ENCODE measurements around the gene AKAP5. TPM values are rescaled to one million over a fixed set of nuclear protein-coding genes. Genes with fewer than 3 reads are reported as not detected.

Gene AKAP5
- total and polyA plus RNA-seq, 2 experiments from 2014 or later: 1.0 to 3.4 TPM

DNA sequence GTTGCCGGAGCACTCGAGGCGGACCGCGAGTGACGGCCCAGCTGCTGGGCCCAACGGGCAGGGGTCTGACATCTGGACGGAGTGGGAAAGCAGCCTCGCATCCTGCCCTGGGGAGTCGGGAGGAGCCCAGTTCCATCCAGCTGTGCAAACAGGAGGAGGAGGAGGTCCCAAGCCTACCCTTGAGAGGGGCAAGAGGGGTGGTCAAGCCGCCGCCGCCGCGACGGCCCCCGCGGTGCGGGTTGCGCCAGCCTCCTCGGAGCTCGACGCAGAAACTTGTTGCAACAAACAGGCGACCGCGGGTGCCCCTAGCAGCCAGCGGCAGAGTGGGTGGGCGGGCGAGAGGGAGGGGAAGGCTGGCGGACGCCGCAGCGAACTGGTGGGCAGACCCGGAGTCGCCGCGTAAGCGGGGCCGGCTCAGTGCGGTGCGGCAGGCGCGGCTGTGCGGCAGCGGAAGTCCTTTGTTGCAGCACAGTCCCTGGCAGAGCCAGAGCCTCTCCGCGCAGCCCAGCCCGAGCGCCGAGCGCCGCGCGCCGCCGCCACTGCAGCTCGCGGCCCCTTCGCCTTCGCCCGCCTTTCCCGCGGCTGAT lies 39.1 kb downstream of the AKAP5 start, which contains the start of gene ZBTB1 (continued):
- TF ChIP-seq, protein P1, sequence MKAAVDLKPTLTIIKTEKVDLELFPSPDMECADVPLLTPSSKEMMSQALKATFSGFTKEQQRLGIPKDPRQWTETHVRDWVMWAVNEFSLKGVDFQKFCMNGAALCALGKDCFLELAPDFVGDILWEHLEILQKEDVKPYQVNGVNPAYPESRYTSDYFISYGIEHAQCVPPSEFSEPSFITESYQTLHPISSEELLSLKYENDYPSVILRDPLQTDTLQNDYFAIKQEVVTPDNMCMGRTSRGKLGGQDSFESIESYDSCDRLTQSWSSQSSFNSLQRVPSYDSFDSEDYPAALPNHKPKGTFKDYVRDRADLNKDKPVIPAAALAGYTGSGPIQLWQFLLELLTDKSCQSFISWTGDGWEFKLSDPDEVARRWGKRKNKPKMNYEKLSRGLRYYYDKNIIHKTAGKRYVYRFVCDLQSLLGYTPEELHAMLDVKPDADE (IDR thresholded peaks at IDR 0.05): no peak
- TF ChIP-seq, protein P2, sequence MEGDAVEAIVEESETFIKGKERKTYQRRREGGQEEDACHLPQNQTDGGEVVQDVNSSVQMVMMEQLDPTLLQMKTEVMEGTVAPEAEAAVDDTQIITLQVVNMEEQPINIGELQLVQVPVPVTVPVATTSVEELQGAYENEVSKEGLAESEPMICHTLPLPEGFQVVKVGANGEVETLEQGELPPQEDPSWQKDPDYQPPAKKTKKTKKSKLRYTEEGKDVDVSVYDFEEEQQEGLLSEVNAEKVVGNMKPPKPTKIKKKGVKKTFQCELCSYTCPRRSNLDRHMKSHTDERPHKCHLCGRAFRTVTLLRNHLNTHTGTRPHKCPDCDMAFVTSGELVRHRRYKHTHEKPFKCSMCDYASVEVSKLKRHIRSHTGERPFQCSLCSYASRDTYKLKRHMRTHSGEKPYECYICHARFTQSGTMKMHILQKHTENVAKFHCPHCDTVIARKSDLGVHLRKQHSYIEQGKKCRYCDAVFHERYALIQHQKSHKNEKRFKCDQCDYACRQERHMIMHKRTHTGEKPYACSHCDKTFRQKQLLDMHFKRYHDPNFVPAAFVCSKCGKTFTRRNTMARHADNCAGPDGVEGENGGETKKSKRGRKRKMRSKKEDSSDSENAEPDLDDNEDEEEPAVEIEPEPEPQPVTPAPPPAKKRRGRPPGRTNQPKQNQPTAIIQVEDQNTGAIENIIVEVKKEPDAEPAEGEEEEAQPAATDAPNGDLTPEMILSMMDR (conservative IDR thresholded peaks at IDR 0.05; ENCODE audit: low read depth in 2 of 2): no peak
- TF ChIP-seq EZH2phosphoT487 (IDR thresholded peaks at IDR 0.05; ENCODE audit: unreplicated experiment) (no peak), ZNF331 (CRISPR knock-in tag; IDR thresholded peaks at IDR 0.05; ENCODE audit: low read depth) (no peak)

DNA sequence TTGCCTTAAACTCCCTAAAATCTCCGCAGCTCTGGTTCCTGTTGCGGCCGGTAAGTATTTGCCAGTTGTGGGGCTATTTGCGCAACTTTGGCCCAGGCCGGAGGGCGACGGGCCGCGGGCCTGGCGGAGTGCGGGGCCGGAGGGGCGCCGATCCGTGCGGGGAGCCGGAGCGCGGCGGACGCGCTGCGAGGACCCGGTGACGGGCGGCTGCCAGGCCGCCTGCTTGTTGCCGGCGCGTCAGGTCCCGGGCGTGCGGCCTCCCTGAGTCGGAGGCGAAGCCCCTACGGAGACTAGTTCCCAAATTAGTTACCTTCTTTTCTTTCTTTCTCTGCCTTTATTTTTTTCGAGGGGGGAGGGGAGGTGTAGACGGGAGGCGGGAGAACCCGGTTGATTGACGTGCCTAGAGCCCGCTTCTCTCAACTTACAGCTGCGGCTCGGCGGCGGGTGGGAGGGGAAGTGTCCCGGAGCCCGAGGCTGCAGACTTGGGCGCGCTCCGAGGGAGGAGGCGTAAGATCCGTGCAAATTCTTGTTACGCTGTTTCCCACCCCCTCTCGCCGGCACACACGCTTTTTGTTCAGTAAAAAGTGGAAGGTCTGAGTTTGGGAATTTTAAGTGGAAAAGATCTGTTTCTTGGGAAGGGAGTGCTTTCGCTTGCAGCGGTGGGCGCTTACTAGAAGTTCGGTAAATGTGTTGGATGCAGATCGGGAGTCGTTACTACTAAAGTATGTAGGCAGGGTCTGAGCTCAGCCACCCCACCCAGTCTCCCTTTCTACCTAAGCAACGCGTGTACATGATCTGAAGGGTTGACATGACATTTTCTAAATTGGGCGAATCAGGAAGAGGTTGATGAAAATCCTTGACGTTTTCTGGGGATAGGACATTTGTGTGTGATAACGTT lies 39.8 kb downstream of the AKAP5 start:
- Histone ChIP-seq H4K20me1 (replicated peaks; ENCODE audit: insufficient read depth) (peaks cover 10% of the 10 kb centered on the region; the same call in 1 of the 2 replicates), H3F3A (replicated peaks; ENCODE audit: low read depth) (peaks cover 12% of the 10 kb centered on the region; the same call in 1 of the 2 replicates)
- H3K27ac Mint-ChIP-seq: peak overlapping the region; percentile 100

DNA sequence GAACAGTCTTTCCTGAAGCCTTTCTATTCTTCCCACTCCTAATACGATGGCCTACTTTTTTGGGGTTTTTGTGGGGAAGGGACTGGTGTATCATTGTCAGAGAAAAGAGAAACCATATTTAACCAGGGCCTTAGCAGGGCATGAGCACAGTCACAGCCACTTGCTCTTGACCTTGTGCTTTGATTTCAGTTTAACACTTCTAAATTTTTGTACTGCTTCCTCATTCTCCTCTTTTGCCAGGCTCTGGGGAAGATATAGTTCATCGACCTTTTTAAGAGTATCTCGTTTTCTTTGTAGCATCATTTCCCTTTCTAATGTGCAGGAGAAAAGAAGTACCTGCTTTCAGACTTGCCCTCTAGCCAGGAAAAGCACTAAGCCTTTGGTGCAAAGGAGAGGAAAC lies 41.4 kb downstream of the AKAP5 start:
- H4K20me1 ChIP-seq (replicated peaks; ENCODE audit: insufficient read depth): peaks cover 10% of the 10 kb centered on the region; the same call in 1 of the 2 replicates
- no peak for TF ChIP-seq ZNF114 (CRISPR knock-in tag; IDR thresholded peaks at IDR 0.05)
- no peak for DNase-seq (ENCODE audit: low spot score)
- H3K79me2 ChIP-seq (replicated peaks; ENCODE audit: insufficient read depth): peaks cover 79% of the 10 kb centered on the region
- Mint-ChIP-seq H3K4me1 (peaks cover 65% of the 10 kb centered on the region), H3K27me3 (ENCODE audit: insufficient read depth, low read depth, poor library complexity) (peaks cover 12% of the 10 kb centered on the region), H3K36me3 (ENCODE audit: low read depth) (peaks cover 3% of the 10 kb centered on the region; the same call in 1 of the 3 replicates), H3K27ac (no peak overlapping the region), H3K4me3 (peak overlapping the region; percentile 90), H3K9me3 (no peaks in the 10 kb centered on the region)
- H3K9me2 ChIP-seq (ENCODE audit: insufficient read depth): no peaks in the 10 kb centered on the region
- H2AFZ ChIP-seq: no peak overlapping the region
- H3K4me1 ChIP-seq (ENCODE audit: insufficient read depth): peaks cover 61% of the 10 kb centered on the region
- no peaks in the 10 kb centered on the region for H3K36me3 ChIP-seq (ENCODE audit: insufficient read depth)
- ATAC-seq: no peak
- H3K27me3 ChIP-seq (ENCODE audit: insufficient read depth): no peaks in the 10 kb centered on the region
- no peak overlapping the region for H3K27ac ChIP-seq (ENCODE audit: low read depth)
- peak overlapping the region; percentile 76; the same call in 1 of the 2 replicates for H3K4me3 ChIP-seq
- H3F3A ChIP-seq (replicated peaks; ENCODE audit: low read depth): peaks cover 12% of the 10 kb centered on the region; the same call in 1 of the 2 replicates
- H3K4me2 ChIP-seq: peak overlapping the region; percentile 86

More for the DNA sequence above, 39.8 kb downstream of the AKAP5 start:
- peak overlapping the region; percentile 76 for H3K4me3 ChIP-seq
- peak overlapping the region; percentile 86 for H3K4me2 ChIP-seq
- TF ChIP-seq ZNF331 (CRISPR knock-in tag; IDR thresholded peaks at IDR 0.05; ENCODE audit: low read depth) (no peak), POLR2AphosphoS5 (IDR thresholded peaks at IDR 0.05; ENCODE audit: low read depth) (peak; percentile 2)
- peaks cover 15% of the 10 kb centered on the region for H3K27me3 Mint-ChIP-seq (ENCODE audit: insufficient read depth, low read depth, poor library complexity)
- H2AFZ ChIP-seq: no peak overlapping the region; the same call in 1 of the 2 replicates
- peaks cover 51% of the 10 kb centered on the region for H3K4me1 ChIP-seq (ENCODE audit: insufficient read depth)
- H3K79me2 ChIP-seq (replicated peaks; ENCODE audit: insufficient read depth): peaks cover 77% of the 10 kb centered on the region
- H3K9me3 Mint-ChIP-seq: no peaks in the 10 kb centered on the region
- H3K4me3 Mint-ChIP-seq: peak overlapping the region; percentile 90
- no peaks in the 10 kb centered on the region for H3K27me3 ChIP-seq (ENCODE audit: insufficient read depth)
- ATAC-seq: peak; percentile 33
- peak; percentile 95 for DNase-seq (ENCODE audit: low spot score)
- no peaks in the 10 kb centered on the region for H3K9me2 ChIP-seq (ENCODE audit: insufficient read depth)
- peaks cover 3% of the 10 kb centered on the region; the same call in 1 of the 3 replicates for H3K36me3 Mint-ChIP-seq (ENCODE audit: low read depth)
- no peaks in the 10 kb centered on the region for H3K36me3 ChIP-seq (ENCODE audit: insufficient read depth)
- H3K27ac ChIP-seq (ENCODE audit: low read depth): peak overlapping the region; percentile 100
- H3K4me1 Mint-ChIP-seq: peaks cover 55% of the 10 kb centered on the region
